NCI-H510A (cell line): Measurements from ENCODE around the gene ADD2.
"Not testable (repeated sequence)": the region's sequence is repeated elsewhere in the genome, so short reads cannot be mapped to it uniquely, and the experiment has no call there.

Experiments used
- DNase-seq: peaks from one replicate; lab custom pipeline; 2025; lab: John Stamatoyannopoulos, UW

ADD2 gene

DNA sequence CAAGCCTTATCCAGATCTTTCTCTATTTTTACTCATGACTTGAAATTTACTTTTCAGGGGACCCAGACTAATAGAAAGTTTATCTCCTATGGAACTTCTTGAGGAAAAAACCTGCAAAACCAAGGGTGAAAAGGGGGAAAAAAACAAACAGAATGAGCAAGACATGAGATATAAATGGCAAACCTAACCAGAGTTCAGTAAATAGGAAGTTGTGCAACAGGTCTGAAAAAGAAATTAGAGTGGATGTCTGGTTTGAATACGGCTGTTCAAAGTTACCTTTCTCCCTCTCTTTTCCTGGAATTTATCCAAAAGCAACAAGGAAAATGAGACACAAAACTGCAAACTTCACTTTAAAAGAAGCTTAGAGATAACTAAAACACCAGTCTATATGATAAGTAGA, 135.6 kb downstream of the ADD2 start:
- DNase-seq = no peak

GRCh38 chr2:70630761-70631160, 137.2 kb downstream of the ADD2 start:
- no peak for DNase-seq

DNA sequence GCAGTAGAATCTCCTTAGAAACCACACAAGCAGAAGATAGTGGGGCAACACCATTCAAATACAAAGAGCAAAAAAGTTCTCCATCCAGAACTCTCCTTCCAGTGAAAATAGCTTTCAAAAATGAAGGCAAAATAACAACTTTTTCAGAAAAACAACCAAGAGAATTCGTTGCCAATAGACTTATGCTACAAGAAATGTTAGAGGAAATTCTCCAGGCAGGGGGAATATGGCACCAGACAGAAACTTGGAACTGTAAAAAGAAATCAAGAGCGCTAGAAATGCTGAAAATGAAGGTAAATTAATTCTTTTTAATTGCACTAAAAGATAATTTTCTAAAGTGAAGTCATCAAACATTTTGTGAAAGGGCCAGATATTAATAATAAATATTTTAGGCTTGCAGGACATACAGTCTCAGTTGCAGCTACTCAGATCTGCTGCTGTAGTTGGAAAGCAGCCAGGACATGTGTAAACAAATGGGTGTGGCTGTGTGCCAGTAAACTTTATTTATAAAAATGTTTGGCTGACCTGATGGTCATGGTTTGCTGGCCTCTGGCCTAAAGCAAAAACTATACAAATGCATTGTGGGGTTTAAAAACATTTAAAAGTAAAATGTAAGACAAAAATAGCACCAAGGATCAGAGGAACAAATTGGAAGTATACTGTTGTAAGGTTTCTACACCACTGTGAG, 140.6 kb downstream of the ADD2 start:
- DNase-seq = peak; percentile 43

DNA sequence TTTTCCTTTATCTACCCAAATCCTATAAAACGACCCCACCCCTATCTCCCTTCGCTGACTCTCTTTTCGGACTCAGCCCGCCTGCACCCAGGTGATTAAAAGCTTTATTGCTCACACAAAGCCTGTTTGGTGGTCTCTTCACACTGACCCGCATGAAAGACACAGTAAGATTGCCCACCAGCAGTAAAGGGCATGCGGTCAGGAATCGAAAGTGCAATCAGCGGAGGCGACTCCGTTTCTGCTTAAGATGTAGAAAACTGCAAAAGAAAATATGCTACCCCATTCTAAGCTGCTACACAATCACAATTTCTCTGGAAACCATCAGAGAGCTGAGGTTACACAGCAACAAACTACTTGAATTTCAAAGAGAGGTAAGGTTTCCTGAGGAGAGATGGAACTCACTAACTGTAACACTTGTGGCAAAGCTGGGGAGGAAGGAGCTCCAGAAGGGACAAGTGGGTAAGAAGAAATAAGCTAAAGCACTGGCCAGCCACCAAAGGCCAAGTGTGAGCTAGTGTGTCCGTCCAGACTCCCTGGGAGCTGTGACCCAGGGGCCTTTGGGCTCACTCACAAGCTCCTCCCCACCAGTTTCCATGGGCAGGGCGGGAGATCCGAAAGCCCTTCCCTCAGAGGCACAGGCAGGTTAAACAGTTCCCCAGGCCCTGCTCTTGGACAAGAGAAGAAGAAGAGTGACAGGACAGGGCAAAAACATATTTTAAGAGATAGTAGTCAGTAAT, 141.6 kb downstream of the ADD2 start:
- peak; percentile 9 for DNase-seq

DNA sequence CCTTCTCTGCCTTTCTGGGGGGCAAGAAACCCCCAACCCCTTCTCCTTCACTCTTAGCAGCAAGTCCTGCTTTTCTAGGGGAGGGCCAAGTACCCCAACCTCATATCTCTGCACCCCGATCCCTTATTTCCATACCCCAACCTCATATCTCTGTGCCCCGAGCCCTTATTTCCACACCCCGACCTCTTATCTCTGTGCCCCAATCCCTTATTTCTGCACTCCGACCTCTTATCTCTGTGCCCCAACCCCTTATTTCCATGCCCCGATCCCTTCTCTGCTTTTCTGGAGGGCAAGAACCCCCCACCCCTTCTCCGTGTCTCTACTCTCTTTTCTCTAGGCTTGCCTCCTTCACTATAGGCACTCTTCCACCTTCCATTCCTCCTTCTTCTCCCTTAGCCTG, 146.5 kb downstream of the ADD2 start:
- DNase-seq = not testable (repeated sequence)

DNA sequence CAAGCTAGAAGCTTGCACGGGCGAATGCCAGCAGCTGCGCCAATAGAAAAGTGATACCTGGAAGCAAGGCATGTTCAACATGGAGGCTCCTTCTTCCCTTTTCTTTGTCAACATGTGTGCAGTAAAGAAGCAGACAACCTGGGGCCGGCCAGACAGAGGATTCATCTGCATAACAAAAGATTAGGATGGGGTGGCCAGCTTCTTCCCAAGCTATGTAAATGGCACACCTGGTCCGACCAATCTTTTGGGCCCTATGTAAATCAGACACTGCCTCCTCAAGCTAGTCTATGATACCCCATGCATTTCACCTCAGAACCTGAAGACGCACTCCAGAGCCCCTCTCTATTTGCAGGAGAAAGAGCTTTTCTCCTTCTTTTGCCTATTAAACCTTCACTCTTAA, 148.0 kb downstream of the ADD2 start:
- no peak for DNase-seq

DNA sequence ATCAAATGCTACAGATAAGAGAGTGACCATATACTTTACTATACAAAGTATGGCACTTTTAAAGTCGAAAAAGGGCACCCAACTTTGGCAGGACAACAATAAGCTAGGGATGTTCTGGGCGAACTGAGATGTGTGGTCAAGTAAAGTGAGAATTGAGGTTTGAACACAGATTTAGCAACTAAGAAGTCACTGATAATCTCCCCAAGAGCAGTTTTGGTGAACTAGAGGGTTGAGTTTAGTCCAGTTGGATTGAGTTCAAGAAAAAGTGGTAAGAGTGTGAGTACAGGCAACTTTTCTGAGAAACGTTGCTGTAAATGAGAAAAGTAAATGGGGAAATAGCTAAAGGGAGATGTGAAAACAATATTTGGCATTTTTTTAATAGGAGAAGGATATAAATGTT, 148.8 kb downstream of the ADD2 start:
- DNase-seq = no peak

DNA sequence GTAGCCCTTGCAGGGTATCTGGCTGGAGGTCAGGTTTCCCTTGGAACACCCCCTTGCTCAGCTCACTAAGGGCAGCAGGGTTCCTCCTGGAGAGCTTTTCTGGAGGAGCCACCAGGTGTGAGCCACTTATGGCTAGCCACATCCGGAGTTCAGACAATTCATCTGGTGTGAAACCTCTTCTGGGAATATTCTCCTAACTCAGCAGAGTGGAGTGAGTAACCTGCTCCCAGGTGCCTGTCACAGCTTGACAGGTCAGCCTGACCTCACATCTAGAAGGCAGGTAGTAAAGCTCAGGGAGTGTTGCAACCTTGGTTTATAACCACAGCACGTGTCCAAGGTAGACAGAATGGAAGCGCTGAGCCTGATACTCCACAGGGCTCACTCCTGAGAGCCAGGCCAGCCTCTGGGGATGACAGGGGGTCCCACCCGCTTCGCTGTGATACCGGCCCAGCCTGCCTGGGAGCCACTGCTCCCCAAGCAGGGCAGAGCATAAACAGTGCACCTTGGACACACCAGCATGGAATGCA, 151.8 kb downstream of the ADD2 start:
- peak; percentile 93 for DNase-seq

- DNase-seq = no peak
Measured at GRCh38 chr2:70615222-70615621, 152.8 kb downstream of the ADD2 start.

GRCh38 chr2:70613521-70613920, 154.5 kb downstream of the ADD2 start:
- no peak for DNase-seq

- DNase-seq = no peak
Measured at GRCh38 chr2:70612574-70612973, 155.4 kb downstream of the ADD2 start.

DNA sequence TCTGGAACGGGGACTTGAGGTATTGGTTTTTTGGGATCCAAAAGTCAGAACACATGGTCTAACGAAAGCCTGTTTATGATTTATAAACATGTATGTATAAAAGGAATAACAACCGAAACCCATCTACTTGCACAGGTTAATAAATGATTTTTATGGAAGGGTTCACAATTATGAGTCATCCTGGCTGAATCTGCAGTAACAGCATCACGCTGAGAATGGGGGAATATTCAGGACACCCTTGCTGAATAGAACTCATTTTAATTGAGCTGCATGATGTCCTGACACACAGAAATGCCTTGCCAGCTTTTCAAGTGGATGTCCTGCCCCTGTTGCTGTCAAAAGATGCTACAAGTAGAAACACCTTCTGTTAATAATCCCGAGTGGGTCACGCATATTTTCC, 159.6 kb downstream of the ADD2 start:
- no peak for DNase-seq

DNA sequence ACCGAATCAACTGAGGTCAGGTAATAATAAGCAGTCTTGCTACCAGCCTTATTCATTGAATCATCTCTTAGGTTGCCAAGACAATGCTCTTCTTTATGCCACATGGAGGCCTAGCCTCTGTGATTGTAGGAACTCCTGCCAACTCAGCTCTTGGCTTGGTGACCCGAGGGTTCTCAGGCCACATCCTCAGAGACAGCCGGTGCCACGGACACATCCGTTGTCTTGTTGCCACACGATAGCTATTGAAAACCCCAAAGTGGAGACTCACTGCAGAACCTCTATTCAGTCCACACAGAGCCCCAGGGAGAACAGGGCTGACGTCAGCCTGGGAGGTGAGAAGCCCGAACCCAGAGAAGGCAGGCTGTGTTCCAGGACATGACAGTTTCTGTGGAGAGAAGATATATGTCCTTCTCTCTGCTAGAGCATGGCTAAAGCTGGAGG, 160.9 kb downstream of the ADD2 start:
- no peak for DNase-seq
